ENCODE data around the gene EHD4. TPM values are rescaled to one million over a fixed set of nuclear protein-coding genes. Genes with fewer than 3 reads are reported as not detected.
A peak's percentile ranks its signal among the peaks of the same experiment; 100 is the strongest.

EHD4 gene
- total RNA-seq: 189 and 190 TPM in 2 replicates

DNA sequence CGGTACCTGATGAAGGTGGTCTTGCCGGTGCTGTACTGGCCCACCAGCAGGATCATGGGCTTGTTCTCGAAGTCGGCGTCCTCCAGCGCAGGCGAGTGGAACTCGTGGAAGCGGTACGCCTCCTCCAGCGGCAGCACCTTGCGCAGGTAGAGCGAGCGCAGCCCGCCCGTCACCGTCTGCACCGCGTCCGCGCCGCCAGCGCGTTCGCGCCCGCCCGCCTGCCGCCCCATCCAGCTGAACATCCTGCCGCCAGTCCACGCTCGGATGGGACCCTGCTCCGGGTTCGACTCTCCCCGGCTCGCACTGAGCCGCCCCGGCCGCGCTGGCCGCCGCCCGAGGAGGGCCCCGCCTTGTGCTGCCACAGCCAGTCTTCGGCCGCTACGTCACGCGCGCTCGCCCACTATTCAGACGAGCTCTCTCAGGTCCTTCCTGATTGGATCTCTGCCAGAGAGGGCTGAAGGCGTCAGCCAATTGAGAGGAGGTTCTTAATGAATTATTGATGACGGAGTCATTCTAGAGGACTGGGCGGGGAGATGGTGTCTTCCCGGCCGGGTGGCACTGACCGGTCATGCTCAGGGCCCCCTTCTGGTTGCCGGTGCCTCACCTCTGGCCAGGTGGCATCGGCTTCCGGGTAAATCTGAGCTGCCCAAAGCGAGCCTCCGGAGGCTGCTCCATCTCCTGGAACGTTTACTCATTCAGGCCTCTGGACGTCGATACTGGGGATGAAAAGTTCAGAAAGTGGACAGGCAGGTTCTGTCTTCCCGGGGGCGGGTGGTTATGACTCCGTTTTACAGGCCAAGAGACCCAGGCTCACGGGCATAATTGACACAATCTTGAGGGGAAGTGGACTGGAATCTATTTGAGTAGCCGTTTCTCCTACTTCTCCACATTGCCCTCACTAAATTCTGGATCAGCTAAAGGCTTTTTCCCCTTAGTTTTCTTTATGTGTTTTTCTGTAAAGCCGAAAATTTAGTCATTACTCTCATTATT is at the start of gene EHD4:
Gene EHD4, minus strand, starts transcription at position 305 of the 990 bp plus-strand sequence. Its CDS starts 63 bp downstream, at position 242.
- peak; percentile 98 for DNase-seq (ENCODE audit: low read depth, low spot score)

GRCh38 chr15:42021593-42021992 is 49.2 kb upstream of the EHD4 start:
- DNase-seq (ENCODE audit: low read depth, low spot score): no peak

DNA sequence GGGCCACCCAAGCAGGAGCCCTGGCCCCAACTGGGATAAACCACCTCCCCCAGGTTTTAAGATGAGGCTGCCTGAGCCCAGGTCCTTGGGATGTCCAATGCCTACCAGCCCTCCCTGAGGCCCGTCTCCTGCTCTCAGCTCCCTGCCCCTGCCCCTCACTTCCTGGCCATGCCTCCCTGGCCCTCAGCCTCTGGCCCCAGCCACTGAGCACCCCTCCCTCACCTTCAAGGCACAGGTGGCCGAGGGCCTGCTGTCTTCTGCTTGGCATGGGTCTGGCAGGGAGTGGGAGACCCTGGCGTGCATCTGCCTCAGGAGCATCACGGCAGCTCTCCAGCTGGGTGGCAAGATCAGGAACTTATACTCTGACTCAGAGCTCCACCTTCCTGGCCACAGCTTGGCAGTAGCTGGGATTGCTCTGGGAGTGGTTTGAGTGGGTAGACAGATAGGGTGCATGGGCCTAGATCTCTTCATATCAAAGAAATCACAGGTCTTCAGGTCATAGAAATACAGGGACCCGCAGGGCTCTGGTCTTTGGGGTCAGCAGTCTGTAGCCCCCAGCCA is 48.4 kb upstream of the EHD4 start, which contains the start of gene PLA2G4E:
Gene PLA2G4E, minus strand, starts transcription at position 330 of the 561 bp plus-strand sequence. Its CDS starts 12 bp downstream, at position 318.
- DNase-seq (ENCODE audit: low read depth, low spot score): no peak

GRCh38 chr15:42018306-42019224 is 46.2 kb upstream of the EHD4 start:
- no peak for DNase-seq (ENCODE audit: low read depth, low spot score)

- DNase-seq (ENCODE audit: low read depth, low spot score): no peak
Observed at GRCh38 chr15:42016971-42017370, 44.6 kb upstream of the EHD4 start.

DNA sequence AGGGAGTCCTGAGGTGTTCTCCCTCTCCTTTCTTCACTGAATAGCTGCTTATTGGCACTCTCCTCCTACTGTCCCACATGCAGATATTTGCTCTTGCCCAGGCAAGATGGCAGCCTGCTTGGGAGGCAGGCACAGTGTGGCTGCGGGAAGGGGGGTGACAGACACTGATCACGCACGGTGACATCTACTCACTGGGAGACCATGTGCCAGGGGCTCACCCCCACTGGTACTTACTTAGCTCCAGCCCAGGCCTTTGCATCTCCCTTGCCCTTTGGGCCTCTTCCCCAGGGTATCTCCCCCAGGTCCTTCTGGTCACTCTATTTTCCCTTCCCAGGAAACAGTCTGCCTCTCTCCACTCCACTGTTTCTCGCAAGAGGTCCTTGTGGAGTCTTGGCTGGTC is 42.0 kb upstream of the EHD4 start:
- no peak for DNase-seq (ENCODE audit: low read depth, low spot score)

DNA sequence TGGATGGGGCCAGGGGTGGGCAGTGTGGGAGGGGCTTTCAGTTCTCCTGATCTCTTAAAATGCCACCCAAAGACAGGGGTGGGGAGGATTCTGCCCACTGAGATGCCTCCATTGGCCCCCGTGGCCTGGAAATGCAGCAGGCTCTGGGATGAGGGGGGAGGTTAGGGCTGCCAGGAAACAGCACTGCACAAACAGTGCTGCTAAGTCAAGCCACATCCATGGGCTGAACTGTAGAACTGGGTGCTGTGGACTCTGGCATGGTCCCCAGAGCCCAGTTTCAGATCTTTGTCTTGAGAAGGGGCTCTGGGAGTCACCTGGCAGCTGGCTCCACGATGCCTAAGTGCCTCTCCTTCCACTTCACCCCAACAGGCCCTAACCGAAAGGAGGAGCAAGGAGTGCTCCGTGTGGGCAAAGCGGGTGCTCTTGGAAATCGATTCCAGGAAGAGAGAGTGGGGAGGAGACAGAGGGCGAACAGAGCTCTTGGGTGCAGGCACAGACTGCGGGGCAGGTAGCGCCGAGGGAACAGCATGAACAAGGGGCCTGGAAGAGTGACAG is 40.6 kb upstream of the EHD4 start:
- no peak for DNase-seq (ENCODE audit: low read depth, low spot score)

DNA sequence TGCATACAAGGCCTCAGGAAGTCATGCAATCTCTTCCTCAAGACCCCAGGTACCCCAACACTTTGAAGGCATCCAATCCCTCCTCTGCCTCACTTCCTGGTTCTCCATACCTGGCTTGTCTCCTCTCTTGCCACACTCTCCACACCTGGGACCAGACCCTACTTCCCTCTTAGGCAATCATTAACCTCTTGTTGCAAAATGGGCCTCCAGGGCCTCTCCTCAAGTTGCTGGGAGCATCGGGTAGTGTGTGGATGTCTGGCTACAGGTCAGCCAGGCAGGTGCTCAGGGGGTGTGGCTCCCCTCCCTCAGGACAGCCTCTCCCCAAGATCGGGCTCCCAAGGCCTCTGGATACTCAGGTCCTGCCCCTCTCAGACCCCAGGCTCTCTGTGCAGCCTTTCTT is 39.9 kb upstream of the EHD4 start:
- no peak for DNase-seq (ENCODE audit: low read depth, low spot score)

DNA sequence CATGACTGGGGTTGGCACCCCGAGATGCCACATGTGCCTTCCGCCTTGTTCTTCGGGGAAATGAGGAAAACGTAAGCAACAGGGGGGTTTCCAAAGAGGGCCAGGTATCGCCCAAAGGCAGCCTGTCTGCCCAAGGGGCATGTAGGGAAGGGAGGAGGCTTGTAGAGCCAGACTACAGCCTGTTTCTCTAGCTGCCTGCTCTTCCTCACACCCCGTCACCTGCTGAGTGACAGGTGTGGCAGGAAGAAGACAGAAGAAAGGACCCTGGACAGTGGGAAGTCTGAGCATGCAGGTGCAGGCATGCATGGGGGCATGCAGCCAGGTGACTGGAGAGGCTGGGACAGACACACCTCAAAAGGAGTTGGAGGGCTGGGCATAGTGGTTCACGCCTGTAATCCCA is 38.7 kb upstream of the EHD4 start:
- DNase-seq (ENCODE audit: low read depth, low spot score): no peak

DNA sequence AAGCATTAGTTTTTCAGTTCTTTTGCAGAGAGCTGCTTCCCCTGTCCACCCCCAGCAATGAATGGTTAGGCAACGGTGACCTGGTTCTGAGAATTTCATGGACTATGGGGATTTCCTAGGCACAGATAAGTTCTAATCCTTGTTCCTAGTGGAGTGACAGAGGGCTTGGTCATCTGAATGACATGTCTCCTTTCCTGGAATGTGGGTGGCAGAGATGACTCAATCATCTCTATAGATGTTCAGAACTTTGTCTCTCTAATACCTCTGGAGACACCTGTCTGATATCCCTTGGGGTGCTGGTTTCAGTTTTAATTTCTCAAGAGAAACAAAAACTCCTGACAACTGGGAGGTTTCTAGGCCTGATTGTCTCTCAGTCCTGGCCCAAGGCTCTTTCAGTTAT is 38.1 kb upstream of the EHD4 start:
- no peak for DNase-seq (ENCODE audit: low read depth, low spot score)

DNA sequence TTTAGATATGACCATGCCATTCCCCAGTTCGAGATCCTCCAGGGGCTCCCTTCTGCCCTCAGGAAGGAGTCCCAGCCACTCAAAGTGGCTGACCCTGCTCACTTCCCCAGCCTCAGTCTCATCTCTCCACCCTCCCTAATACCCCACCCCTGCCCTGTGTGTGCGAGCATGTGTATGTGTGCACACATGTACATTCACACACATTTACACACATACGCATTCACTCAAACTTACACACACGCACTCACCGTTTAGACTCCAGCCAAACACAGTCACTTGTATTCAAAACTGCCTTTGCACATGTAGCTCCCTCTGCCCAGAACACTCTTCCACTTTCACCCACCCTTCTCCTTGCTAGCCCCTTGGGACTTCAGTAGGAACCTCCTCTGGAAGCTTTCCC is 37.1 kb upstream of the EHD4 start:
- no peak for DNase-seq (ENCODE audit: low read depth, low spot score)

DNA sequence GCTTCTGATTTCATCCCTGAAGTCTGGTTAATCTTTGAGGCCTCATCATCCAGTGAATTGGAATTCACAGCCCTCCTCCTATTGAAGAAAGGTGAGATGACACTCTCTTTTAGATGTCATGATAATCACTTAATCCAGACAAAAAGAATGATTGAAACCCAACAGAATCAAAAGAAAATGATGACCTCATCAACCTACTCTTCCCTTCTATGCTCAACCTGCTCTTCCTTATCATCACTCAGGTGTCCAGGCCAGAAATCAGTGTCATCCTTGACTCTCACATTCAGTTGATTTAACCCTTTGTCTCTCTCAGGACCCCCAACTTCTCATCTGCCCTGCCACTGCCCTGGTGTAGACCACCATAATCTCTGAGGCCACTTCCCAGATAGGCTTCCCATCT is 36.7 kb upstream of the EHD4 start:
- DNase-seq (ENCODE audit: low read depth, low spot score): no peak

GRCh38 chr15:42007386-42007785 is 35.0 kb upstream of the EHD4 start:
- DNase-seq (ENCODE audit: low read depth, low spot score): no peak

- DNase-seq (ENCODE audit: low read depth, low spot score): no peak
Observed at GRCh38 chr15:42002333-42002732, 30.0 kb upstream of the EHD4 start.

- DNase-seq (ENCODE audit: low read depth, low spot score): no peak
Observed at GRCh38 chr15:42001236-42001635, 28.9 kb upstream of the EHD4 start.

DNA sequence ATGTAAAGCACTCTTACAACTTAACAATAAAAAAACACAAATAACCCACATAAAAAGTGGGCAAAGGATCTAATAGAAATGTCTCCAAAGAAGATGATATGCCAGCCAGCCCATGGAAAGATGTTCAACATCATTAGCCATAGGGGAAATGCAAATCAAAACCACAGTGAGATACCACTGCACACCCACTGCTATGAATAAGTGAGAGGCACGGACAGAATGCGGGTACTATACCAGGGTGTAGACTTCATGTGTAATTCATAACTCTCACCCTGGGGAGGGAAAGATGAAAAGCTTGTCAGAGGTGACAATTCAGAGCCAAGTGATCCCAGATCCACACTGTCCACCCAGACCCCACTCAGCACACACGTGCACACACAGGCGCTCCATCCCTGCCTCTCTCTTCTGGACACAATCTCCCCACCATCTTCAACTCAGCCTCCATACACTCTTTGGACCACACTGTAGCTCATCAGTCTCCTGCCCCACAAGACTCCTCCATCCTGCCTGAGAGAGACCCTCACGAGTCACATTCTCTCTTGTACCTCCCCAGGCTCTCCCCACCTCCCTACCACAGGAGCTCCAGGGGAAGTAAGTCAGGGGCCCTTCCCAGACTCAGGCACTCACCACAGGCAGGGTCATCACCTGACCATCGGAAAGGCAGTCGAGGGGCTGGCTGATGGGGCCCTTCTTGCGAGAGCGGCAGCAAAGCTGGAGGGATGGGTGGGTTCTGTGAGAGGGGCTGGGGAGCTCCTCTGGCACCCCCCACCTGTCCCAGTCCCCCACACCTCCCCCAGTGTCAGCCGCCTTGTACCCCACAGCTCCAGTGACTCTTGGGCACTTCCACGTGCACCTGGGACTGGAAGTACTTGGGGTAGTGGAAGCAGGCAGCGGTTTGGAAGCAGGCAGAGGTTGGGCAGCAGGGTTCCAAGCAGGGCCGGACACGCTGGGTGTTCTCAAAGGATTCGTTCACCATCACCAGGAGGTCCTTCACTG is 27.2 kb upstream of the EHD4 start:
- no peak for DNase-seq (ENCODE audit: low read depth, low spot score)

DNA sequence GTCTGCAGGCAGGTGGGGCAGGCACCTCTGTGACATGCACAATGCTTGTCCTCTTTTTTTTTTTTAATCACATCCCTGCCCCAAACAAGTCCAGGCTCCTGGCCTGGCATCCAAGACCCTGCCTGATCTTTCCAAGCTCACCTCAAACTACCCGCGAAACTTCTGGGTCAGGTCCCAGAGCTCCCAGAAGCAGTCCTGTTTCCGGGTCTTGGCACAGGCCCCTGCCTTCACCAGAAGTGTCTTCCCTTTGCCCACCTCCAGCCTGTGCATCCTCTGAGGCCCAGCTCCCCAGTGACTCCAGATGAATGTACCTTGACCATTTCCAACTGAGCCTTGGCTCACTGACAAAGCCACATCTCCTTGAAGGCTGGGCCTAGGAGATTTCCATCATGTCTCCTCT is 25.5 kb upstream of the EHD4 start:
- no peak for DNase-seq (ENCODE audit: low read depth, low spot score)

DNA sequence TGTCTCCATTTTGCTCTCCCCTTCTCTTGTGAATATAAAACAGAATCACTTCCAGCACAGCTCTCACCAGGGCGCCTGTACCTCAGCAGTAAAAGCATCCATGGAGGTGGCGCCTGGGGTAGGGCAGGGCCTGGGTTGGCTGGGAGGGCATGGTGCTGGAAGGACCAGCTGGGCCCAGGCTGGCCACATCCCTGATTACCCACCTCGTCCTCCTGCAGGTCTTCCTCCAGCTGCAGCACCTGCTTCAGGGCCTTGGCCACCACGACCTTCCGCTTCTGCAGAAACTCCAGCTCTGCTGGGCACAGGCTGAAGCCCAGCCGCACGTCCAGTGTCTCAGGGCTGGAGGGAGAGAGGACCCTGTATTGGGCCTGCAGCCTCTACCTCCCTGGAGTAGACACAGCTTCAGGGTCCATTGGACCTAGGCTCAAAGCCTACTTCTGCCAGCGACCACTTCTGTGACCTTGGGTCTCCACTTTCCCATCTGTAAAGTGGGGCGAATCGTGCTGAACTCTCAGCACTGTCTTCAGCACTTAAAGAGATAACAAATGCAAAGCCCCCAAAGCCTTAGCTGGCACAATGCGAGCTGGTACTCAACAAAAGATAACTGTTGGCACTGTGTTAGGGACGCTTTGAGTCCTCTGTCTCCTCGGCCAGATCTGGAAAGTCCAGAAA is 24.7 kb upstream of the EHD4 start:
- DNase-seq (ENCODE audit: low read depth, low spot score): no peak

DNA sequence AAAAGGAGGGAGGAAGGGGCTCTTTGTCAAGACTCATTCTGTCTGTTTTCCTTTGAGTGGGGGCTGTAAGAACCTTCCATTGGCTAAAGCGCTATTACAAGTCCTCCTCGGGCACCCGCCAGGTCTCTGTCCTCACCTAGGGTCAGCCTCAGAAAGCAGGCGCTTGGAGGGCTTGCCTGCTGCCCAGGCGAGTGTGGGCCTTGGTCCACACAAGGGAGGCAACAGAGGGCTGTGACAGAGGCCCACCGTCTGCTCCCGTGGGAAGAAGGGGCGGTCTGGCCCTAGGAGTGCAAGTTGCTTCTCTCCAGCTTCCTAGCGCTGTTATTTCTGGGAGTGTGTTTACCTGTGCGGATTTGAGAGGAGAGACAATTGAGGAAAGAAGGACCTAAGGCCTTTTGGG is 24.0 kb upstream of the EHD4 start:
- no peak for DNase-seq (ENCODE audit: low read depth, low spot score)

GRCh38 chr15:41995476-41995855 is 23.1 kb upstream of the EHD4 start:
- no peak for DNase-seq (ENCODE audit: low read depth, low spot score)
